Stimulated activated CD4-positive, alpha-beta T cell treated with anti-CD3 and anti-CD28 coated beads, Interleukin-4, amount 100 ng/mL, for 4 hours (primary cell): ENCODE measurements around the gene FAM43B.
A peak's percentile ranks its signal among the peaks of the same experiment; 100 is the strongest.
"Not testable (repeated sequence)": the region's sequence is repeated elsewhere in the genome, so short reads cannot be mapped to it uniquely, and the experiment has no call there.

Experiments used
- DNase-seq, 2 experiments: peaks; one replicate each; pipeline ENCODE4 v3.0.0-alpha.2; 2020

The FAM43B gene, protein sequence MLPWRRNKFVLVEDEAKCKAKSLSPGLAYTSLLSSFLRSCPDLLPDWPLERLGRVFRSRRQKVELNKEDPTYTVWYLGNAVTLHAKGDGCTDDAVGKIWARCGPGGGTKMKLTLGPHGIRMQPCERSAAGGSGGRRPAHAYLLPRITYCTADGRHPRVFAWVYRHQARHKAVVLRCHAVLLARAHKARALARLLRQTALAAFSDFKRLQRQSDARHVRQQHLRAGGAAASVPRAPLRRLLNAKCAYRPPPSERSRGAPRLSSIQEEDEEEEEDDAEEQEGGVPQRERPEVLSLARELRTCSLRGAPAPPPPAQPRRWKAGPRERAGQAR

DNA sequence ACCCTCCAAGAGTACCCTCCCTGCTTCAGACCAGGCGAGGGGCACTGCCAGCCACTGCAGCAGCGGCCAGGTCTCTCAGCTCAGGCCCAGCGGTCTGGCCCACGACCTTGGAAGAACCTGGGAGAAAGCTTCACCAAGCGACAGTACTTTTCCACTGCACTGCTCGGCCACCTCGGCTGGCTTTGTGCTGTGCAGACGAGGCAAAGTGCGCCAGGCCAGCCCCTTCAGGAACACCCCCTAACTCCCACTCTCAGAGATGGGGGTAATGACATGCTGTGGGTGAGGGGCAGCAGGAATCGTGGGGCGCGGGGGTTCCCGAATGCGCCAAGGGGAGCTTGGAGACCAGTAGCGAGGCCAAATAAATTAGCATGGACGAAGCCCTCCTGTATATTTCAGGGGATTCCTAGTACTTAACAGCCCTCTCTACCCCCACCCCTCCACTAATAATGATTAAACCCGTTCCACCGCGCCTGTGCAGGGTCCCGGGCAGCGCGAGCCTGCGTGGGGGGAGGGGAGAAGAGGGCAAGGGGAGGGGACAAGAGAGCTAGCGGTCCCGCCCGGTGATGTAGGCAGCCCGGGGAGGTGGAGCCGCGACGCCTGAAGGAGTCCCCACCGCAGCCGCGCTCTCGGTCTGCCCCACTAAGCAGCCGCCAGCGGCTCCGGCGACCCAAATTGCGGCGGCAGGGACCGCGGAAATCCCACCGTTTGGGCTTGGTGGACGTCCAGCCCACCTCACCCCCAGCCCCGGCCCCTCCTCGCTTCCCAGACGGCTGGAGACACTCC, at the start of gene FAM43B:
Gene FAM43B (plus strand): TSS at position 629 of the 783 bp plus-strand sequence. CDS start 401 bp downstream, outside the sequence.
- peak in 1 of 2 experiments; percentile 3 for DNase-seq

DNA sequence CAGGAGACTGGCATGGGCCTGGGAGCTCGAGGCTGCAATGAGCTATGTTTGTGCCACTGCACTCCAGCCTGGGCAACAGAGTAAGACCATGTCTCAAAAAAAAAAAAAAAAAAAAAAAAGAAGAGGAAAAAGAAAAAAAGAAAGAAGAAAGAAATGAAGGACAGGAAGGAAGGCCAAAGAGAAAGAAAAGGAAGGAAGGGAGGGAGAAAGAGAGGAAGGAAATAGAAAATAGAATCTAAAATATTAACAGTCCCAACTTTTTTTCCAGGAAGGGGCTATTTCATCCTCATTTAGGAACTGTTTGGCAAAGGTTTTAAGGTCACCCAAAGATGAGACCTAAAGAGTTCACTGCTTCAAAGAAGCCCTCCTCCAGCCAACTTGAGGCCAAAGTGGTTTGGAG, 46.9 kb upstream of the FAM43B start:
- no peak for DNase-seq

DNA sequence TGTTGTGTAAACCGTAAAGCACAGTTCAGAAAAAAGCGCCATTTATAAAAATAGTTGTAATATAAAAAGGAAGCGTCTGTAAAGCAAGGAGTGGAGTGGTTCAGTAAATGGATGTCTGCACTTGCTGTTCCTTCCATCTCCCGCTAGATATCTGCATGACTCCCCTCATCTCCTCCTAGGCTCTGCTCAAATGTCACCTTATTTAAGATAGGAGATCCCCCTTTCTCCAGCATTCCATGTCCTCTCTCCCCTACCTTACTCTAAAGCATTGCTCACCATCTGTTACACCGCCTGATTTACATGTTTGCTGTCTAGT, 45.2 kb upstream of the FAM43B start:
- no peak for DNase-seq

DNA sequence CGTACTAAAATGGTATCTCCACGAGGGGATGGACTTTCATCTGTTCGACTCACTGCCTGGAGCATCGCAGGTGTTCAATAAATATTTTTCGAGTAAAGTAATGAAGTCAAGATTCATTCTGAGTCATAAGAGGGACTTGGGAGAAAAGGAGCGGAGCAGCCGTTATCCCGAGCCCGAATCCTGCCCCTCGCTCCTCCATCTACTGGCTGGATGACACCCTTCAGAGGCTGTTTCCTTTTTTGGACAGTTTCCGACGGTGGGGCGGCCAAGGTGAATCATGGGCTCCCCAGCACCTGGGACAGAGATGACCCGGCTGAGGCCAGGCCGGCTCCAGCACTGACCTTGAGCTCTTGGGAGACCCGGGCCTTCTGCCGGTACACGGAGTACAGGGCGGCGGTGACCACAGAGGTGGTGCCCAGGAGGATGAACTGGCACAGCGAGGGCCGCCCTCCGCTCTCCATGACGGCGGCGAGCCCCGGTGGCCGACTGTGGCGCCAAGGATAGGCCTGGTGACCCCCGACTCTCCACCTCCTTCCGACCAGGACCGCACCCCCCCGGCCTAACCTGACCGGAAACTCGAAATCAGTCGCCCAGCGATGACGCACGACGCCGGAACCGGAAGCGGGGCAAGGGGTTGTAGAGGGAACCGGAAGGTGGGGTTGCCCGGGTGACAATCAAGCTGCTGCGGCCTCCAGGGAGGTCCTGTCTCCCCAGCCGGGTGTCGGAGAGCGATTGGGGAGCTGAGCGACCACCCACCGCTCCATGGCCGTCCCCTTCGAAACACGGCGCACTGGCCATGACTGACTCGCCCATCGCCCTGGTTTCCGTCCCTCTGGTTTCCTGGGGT, 44.6 kb upstream of the FAM43B start, which contains the start of gene MUL1:
Gene MUL1 (minus strand): TSS at position 588 of the 847 bp plus-strand sequence. CDS start 127 bp downstream, at position 461.
- peak; percentile 90 to 94 for DNase-seq

DNA sequence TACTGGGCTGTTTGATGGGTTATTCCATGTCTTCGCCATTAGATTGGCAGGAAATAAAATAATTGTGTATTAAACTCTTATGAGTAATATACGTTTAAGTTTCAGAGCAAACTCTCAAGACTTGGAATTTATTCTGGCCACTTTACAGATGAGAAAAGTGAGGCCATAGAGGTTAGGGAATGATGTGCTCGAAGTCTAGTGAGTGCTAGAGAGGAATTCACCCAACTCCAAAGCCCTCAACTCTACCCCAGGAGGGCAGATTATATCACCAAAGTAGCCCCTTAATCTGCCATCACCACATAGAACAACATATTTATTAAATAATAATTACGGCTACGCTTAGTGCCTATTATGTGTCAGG, 44.0 kb upstream of the FAM43B start:
- DNase-seq, result no peak

DNA sequence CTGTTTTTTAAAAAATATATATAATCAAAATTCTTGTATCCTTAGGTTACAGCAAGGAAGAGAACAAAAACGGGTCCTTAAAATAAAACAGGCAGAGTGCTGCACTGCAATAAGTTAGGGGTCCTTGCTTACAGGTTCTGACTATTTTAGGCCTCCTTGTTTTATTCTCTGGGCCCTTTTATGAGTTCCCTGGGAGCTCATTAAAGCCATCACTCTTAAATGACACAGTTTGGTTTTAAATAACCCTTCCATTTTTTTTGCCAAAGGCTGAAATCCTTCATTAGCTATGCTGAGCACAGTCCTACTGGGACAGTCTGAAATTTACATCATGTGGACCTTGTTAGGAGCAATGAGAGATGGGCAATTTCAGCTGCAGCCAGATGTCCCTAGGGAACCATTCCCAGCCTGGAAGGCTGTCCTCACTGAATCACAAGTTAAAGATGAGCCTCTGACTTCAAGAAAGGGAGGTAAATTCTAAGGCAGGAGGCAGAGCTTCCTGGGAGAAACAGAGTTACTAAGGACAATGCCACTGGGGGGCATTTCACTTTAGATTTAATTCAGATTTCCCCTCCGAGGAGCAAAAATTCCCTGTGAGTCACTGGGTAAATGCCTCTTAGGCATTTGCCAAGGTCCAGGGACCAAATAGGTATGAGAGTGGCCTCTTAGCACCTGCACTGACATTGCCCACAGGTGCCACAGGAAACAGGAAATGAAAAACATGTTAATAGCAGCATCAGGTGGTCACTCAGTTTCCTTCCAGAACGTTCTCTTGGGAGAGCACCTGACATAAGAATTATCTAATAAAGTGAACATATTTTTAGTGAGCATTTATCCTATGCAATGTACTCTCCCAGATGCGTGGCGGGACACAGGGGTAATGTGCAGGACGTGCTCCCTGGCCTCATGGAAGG, 40.6 kb upstream of the FAM43B start:
- no peak for DNase-seq

DNA sequence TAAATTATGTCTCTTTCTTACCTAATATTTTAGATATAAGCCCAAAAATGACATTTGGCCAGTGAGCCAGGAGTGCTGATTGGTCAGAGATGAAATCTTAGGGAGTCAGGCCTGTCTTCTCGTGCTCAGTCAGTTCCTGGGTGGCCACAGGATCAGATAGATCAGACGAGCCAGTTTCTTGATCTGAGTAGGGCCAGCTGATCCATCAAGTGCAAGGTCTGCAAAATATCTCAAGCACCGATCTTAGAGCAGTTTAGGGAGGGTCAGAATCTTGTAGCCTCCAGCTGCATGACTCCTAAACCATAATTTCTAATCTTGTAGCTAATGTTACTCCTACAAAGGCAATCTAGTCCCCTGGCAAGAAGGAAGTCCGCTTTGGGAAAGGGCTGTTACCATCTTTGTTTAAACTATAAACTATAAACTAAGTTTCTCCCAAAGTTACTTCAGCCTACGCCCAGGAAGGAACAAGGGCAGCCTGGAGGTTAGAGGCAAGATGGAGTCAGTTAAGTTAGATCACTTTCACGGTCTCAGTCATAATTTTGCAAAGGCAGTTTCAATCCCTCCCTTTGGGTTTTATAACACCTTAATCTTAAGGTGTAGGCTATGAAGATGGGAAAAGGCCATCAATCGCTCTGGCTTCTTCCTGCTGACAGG, 32.6 kb upstream of the FAM43B start:
- not testable (repeated sequence) for DNase-seq

DNA sequence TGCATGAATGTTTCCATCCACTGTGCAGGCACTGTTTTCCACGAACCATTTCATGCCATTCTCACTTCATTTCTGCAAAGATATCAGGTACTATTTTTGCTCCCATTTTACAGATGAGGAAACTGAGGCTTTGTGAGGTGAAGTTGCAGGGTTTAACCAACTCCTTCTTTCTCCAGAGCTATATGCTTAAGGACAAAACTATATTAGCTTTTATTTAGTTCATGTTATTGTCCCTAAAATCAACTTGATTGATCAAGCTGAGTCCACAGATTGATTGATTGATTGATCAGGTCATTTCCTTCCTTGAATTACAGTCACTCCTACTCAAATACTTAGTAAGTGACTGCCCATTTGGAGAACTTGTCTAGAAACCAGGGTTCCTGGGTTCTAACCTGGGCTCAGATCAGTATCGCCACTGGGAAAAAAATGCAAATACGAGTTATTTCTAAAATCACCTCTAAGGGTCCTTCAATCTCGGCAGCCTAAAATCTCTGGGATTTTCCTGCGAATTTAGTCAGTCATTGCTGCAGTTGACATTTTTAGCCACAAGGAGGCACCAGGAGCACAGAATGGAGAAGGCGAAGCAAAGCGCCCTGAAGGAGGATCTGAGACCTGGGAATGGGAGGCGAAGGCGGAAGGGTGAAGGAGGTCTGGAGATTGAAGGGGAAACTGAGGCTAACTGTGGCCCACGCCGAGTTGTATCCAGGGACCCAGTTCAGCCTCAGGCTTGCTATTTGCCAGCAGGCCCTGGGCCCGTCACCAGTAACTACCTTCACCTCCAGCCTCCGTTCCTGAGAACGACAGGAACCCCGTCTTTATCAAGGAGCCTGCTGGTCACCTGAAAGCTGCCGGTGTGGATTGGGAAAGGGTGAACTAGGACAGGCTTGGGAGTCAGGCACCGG, 30.2 kb upstream of the FAM43B start:
- peak; percentile 42 to 52 for DNase-seq

DNA sequence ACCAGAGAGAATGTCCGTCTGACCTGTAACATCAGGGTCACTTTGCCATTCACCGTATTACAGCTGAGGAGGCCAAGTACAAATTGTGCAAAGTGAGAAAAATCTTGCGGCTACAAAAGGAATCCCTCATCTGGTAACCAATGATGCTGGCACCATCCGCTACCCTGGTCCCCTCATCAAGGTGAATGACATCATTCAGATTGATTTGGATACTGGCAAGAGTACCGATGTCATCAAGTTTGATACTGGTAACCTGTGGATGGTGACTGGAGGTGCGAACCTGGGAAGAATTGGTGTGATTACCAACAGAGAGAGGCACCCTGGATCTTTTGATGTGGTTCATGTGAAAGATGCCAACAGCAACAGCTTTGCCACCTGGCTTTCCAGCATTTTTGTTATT, 26.1 kb upstream of the FAM43B start:
- DNase-seq, result no peak

DNA sequence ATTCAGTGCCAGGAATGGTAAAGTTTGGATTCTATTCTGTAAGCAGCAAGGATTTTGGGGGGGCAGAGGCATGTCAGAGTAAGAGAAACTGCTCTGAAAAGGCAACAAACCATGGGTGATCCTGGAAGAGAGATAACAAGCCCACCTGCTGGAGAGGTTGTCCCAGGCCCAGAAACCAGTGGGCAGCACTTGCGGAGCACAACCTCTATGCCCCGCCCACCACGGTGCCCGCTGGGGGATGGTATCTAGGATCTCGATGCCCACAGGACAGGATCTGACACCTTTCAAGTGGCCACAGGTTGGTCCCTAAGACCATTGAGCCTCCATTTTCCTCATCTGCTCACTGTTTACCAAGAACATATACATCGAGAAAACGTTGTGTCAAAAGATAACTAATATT, 24.2 kb upstream of the FAM43B start:
- no peak for DNase-seq

DNA sequence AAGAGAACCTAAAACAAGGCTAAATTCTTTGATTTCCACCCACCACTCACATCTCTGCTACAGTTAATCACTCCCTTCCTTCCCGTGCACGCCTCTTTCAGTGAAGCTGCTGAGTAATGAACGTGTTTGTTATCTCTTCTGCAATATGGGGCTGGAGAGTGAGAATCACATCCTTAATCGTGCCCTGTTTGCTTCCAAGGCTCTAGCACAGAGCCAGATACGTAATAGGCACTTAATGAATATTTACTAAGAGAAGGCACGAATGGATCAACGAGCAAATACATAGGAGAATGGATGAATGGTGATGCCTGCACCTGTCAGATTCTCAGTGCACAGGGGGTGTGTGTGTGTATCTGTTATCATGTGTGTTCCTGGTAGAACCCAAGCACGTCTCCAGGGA, 22.1 kb upstream of the FAM43B start:
- no peak for DNase-seq

DNA sequence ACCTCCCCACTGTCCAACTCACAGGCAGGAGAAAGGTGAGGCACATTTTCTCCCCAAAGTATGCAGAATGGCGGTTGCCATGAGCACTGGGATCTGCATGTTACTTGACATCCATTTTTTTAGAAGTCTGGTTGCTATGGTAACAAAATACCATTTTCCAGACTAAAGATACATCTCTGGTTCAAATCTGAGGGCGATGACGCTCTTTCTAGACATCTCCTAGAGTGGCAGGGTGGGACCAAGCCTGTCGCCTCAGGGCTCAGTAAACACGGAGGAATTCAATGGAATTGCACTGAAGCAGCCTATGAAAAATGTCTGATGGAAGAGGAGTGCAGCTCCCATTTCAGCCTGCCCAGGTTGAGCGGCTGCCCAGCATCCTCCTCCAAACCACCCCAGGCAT, 21.5 kb upstream of the FAM43B start:
- DNase-seq, result no peak

DNA sequence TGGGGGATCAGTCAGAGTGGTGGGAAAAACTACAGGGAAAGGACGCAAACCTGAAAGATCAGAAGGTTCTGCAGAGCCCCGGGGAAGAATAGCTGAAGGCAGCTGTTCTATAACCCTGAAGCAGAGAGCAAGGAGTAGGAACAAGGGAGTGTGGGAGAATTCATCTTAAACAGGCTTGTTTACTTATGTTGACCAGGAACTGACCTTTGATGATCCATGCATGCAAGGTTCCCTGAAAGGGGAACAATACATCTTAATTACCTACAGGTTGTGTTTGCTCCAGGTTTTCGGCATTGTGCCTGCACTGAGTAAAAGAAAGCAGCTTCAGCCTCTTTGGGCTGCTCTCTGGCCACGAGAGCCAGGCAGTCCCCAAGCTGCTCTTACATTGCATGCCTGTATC, 18.7 kb upstream of the FAM43B start:
- DNase-seq, result no peak

DNA sequence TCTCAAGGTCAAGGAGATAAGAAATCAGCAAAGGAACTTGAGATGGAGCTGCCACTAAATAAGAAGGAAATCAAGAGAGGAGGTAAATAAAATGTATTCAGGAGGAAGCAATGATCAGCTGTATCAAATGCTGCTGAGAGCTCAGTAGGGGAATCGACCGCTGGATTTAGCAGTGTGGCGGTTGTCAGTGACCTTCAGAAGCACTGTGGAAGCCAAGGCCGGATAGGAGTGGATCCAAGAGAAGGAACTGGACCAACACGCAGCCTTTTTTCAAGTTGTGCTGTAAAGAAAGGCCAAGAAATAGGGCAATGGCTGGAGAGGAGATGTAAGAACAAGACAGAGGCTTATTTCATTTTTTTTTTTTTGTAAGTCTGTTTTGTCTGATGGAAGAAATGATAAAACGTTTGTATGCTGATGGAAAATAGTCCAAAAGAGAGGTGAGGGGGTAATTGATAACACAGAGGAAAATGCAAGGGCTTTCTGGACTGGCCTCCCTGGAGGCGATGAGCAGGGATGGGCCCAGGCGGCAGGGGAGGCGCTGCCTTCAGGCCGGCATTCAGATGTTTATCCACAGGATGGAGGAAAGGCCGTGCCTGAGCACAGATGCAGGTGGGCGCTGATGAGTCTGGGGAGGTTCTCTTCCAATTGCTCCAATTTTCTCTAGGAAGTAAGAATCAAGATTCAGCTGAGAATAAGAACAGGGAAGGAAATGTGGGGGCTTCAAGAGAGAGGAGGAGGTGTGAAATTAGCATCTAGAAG, 17.5 kb upstream of the FAM43B start:
- DNase-seq, result no peak

DNA sequence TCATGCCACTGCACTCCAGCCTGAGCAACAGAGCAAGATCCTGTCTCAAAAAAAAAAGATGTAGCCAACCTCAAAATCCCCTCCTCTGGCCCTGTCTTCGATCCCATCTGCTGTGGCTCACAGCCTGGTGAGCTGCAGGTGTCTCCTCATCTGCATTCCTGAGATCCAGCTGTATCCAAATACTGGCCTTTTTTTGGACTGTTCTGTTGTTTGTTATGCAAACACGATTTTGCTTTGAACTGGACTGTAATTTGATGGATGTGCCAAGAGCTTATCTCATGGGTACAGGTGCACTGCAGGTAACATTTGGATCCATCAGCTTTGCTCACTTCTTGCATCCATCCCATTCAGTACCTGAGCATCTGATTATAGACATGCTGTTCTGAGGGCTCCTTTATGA, 14.1 kb upstream of the FAM43B start:
- DNase-seq, result no peak

DNA sequence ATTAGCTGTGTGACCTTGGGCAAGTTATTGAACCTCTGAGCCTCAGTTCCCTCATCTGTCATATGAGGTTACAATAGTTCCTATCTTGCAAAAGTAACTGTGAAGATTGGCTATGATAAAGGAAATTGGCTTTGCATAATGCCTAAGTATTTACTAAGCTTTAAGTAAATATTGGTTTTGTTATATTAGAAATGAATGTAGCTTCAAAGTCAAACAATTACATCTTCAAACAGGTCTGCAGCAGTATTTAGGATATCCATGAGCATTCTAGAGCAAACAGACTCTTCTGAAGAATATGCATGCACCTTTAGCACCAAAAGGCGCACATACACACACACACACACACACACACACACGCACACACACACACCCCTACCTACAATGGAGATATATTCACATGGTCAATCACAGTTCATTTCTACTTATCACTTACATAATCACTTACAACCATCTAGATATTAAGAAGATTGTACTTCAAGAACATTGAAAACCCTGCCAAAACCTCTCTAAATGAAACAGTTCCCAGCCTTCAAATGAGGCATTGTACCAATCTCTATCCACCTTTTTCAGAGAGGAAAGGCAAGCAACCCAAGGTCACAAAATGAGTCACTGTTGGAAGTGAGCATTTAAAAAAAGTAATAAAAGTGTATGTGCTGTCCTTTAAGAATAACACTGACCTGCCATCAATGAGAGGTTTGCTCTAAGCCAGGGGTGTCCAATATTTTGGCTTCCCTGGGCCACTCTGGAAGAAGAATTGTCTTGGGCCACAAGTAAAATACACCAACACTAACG, 13.4 kb upstream of the FAM43B start:
- DNase-seq, result no peak

DNA sequence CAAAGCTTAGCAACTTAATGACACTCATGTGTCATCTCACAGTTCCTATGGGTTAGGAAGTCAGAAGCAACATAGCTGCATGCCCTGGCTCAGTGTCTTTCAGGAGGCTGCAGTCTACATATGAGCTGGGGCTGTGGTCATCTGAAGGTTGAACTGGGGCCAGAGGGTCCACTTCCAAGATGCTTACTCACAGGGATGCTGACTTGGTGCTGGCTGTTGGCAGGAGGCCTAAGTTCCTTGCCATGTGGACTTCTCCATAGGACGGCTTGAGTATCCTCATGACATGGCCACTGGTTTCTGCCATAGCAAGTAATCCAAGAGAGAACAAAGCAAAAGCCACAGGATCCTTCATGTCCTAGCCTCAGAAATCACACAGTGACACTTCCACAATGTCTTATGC, 12.1 kb upstream of the FAM43B start:
- no peak for DNase-seq

DNA sequence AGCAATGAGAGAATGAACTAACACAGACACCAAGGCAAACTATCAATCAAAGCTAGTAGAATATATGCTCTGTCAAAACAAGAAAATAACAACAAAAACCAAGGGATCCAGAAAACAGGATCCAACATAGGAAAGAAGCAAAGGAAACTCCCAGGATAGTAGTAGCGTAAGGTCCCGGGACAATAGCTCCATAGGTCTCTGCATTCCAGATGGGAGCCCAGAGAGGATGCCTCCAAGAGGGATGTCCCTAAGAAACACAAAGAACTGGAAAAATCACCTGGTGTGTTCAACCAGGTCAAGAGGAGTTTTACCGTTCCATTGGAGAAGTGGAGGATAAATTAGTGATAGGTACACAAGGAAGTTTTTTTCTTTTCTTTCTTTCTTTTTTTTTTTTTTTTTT, 5.7 kb upstream of the FAM43B start:
- no peak for DNase-seq

DNA sequence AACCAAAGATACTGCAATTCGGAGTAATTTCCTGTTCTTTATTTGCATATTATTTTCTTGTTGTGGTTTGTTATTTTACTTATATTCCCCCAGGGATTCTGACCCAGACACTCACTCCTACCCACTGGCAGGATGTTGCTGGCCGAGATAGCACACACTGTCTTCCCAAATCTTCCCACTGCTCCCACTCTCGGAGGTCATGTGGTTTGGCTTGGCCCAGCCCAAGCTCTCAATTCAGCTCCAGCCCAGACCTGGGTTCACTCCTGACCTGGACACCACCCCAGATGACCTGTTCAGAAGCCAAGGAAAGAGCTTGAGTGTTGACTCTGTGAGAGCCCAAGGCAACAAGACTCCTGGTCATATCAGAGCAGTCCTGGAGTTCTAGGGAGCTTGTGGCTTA, 1.2 kb upstream of the FAM43B start:
- DNase-seq, result no peak
